HG03439 (cell line): ENCODE data around the gene KCMF1.
"Not testable (repeated sequence)": the region's sequence is repeated elsewhere in the genome, so short reads cannot be mapped to it uniquely, and the experiment has no call there.

Source experiments
- ATAC-seq: cut with Tn5 transposase; IDR thresholded peaks from one replicate; pipeline ENCODE4 v1.9.1; 2021; ENCODE audit warnings: mild to moderate bottlenecking, moderate library complexity; ENCODE audit not compliant: unreplicated experiment

Gene KCMF1

DNA sequence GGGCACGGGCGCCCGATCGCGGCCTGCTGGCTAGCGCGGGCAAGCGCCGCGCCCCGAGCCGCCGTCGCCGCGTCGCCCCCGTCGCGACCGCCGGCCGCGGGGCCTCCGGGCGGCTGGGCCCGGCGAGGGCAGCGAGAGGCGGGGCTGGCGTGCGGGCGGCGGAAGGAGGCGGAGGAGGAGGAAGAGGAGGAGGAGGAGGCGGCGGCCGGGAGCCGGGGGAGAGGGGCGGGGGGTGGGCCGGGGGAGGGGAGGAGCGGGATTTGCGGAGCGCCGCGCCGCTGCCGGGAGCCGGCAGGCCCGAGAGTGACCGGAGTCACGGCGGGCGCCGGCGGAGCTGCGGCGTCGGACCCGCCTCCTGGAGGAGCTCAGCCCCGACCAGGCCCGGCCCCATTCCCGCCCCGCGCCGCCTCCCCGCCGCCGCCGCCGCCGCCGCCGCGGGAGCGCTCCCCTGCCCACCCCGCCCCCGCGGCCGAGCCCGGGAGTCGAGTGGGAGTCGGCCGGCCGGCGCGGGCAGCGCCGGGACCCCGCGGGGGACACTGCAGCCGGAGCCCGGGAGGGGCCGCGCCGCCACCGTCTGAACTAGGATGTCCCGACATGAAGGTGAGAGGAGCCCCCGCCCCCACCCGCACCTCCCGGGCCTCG is at the start of gene KCMF1:
Gene KCMF1, plus strand, starts transcription at position 294 of the 642 bp plus-strand sequence. Its CDS starts 291 bp downstream, at position 585.
- peak; percentile 39 for ATAC-seq

DNA sequence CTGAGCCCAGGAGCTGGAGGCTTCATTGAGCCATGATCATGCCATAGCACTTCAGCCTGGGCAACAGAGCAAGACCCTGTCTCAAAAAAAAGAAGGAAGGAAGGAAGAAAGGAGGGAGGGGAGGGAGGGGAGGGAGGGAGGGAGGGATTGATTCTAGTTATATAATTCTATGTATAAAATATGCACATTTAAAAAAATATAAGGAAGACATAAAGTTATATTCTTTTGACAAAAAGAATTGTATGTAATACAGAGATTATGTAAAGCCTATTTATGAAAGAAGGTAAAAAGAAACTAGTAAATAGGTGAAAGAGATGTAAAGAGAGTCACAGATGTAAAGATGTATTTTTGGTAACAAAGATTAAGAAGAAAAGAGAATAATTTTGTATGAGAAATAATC is 48.0 kb upstream of the KCMF1 start:
- ATAC-seq = no peak

DNA sequence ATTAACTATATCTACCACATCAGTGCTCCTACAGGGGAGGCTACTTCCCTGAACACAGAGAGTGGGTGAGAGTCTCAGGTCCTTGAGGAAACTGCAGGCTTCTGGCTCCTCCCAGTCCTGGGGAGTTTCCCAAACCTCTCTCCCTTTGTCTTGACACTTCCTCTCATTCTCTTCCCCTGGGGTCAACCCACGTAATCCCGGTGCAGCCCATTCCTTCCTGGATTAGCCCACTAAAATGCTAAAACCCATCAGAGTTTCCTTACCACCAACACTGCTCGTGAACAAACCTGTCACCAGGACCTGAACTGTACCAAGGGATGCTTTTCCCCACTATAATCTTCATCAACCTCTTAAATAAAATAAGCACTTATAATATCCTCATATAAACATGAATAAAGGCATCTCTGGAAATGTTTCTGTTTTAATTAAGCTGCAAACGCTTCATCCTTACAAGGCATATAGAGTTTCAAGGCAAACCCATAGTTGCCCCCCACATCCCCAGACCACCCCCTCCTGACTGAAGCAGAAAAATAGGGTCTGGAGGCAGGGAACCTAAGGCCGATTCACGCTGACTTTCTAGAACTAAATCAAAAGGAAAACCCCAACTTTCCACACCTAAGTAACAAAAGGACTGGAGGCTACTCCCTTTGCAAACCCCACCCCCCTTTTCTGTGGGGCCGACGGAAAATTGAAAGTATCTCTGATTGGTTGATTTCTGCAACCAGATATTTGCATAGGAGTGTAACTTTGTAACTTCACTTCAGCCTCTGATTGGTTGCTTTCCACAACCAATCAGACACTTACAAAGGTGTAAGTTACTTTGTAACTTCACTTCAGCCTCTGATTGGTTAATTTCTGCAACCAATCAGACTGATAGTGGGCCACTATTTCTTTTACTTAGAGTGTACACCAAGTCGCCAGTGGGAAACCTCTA is 46.5 kb upstream of the KCMF1 start:
- ATAC-seq = no peak

DNA sequence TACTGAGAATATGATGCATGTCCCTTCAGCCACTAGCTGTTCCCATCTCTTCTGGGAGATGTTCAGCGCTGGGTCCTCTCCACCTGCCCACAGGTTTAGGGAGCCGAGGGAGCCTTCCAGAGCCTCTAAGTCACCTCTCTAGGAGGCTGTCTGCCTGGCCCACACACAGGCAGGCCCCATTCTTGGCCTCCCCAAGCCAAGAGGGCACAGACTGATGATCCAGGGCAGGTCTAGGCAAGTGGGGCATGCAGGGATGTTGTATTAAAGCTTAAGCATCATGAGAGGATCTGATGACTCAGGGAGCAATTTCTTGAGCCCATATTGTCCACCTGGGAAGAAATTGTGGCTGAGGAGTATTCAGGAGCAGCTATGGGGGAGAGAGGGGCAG is 45.6 kb upstream of the KCMF1 start:
- ATAC-seq = peak; percentile 0

DNA sequence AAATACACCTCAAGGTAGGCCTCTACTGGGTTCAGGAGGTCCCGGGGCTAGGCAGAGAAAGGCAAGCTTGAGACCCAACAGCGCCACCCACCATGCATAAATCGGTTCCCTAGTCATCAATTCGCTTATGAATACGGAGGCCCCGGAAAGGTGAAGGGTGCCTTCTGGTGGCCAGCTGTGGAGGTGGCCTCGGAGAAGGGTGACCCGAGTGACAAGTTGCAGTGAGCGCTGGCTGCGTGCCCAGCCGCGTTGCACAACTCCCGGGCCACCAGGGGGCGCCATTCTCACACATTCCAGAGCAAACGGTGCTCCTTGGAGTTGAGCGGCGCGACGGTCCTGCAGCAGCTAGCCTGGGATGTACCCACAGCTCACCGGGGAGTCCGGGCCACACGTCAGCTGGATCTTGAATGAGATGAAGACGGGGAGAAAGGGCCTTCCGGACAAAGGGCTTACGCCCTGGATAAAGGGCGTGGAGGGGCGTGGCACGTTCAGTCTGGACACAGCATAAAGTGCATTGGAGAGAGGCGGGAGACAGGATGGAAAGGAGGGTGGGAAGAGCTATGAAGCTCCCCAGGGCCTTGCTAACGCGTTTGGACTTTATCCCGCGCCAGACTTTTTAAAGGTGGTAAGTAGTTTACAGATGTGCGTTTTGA is 45.1 kb upstream of the KCMF1 start:
- ATAC-seq = peak; percentile 85

DNA sequence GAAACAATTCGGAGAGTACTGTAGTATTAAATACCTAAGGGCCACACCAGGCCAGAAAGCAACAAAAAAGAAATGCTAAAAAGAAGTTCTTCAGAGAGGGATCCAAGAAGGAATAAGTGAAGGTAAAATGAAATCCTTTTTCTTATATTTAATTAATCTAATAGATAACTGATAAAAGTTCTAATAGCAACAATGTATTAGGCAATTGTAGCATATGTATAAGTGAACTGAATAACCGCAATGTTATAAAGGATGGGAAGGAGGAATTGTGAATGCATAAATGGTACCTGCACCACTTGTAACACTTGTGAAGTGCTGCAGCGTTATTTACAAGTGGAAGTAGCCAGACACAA is 43.7 kb upstream of the KCMF1 start:
- ATAC-seq = no peak

DNA sequence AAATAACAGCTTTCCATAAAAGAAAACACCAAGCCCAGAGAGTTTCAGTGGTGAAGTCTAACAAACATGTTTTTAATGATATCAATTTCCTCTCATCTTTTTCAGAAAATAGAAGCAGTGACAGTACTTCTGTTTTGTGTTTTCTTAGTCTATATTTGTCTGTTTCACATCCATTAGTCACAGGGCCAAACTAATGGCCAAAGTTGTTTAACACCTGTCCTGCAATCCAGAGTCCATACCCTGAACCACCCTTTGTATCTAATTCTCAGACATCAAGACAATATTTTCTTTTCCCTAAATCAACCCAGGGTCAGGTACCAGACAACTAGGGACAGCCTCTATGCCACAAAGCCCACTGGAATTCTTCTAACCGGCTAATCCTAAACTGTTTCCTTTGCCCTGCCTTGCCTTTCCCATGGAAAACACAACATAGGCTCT is 39.6 kb upstream of the KCMF1 start:
- ATAC-seq = peak; percentile 43

DNA sequence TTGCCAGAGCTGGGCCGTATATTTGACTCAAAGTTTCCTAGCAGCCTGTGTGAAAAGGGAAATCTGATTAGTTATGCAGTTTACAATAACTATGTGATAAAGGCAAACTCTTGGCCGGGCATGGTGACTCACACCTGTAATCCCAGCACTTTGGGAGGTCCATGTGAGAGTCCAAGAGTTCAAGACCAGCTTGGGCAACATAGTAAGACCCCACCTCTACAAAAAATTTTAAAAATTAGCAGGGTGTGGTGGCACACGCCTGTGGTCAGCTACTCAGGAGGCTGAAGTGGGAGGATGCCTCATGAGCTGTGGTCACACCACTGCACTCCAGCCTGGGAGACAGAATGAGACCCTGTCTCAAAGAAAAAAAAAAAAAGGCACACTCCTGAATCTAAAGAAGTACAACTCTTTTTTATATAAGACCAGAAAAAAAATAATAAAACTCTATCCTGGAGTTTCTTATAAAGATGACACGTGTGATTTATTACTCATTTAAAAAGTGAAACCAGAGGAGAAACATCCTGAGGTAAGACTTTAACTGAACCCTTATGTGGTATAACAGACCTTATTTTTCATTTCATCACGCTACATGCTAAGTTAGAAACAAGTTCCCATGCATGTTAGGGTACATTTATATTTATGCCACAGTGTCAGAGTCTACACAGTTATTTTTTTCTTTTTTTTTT is 32.6 kb upstream of the KCMF1 start:
- peak; percentile 31 for ATAC-seq

DNA sequence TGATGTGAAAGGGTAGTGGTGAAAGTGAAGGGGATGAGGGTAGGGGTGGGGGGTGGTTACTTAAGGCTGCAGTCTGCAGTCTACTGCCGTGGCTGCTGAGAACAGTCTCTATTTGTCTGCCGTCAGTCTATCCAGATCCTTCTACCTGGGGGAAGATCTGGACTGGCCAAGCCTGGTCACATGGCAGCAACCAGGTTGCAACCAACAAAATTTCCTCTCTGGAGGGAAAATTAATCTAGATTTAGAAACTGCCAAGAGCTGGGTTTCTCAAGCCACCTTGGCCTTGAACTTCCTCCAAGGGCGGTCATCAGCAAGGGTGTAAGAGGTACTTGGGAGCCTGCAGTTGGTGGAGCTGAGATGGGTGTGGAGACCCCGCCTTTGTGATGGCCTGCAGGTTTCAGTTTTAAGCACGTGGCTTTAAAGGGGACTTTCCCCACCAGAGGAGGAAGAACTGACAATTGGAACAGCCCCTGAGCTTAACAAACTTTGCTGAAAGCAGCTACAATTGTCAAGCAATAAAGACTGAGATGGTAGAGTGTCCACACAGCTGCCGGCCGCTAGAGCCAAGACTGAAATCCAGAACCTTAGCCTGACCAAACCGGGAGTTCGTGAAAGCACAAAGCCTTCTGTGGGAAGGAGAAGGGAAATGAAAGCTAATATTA is 31.4 kb upstream of the KCMF1 start:
- ATAC-seq = peak; percentile 83

DNA sequence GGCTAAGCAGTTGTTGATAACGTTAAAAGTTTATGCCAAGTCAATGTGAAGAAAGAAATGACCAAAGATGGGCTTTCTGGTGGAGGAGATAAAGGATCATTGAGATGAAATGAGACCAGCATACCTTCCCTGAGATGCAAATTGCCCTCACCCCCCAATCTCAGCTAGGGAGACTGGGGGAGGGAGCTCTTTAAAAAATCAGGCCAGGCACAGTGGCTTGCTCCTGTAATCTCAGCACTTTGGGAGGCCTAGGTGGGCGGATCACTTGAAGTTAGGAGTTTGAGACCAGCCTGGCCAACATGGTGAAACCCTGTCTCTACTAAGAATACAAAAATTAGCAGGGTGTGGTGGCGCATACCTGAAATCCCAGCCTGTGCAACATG is 30.9 kb upstream of the KCMF1 start:
- ATAC-seq = no peak

DNA sequence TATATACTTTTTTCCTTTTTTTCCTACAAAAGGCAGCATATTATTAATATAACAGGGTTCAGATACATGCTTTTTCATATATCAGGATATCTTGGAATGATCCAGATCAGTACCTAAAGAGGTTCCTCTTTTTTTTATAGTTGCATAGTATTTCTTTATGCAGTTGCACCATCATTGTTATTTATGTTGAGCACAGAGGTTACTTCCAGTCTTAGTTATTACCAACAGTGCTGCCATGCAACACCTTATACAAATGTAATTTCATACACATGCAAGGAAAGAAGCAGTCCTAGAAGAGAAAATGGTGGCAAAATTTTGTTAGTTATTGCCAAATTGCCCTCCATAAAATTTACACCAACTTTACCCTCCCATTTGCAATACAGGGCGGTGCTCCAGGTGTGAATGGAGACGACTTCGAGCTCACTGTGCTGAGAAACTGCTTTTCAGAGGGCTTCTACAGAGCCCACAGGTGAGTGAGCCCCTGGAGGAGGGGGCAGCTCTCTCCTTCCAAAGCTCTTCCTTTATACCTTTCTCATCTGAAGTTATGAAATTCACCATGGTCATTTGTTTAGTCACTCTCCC is 30.0 kb upstream of the KCMF1 start:
- ATAC-seq = no peak

DNA sequence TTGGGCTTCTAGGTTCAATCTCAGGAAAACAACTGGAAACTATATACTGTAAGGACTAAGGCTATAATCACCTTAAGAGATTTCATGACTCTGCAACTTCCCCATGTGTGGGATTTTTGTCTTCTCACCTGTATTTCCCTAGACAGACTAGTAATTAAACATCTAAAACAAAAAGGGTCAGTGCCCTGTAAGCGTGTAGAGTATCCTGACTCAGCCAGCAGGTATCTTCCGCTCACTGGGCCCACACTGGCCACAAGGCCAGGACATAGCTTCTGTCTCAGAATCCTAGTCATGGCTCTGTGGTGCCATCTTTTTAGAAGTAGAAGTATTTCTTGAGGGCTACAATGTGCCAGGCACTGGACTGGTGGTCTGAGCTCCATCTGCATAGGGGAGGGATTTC is 28.8 kb upstream of the KCMF1 start:
- ATAC-seq = no peak

DNA sequence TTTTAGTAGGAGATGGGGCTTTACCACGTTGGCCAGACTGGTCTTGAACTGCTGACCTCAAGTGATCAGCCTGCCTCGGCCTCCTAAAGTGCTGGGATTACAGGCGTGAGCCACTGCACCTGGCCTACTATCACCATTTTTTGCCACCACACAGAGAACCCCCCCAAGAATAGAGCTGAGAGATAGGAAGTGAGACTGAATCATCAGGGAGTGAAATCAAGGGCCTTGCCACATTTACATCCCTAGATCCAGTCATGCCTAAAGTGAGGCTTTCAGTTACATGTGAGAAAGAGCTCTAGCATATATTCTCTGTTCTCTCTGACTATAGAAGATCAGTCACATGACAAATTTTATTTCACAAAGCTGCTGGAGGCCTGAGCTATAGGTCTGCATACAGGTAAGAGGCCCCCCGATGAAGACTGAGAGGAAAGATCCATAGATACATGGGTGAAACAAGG is 28.0 kb upstream of the KCMF1 start:
- ATAC-seq = peak; percentile 18

DNA sequence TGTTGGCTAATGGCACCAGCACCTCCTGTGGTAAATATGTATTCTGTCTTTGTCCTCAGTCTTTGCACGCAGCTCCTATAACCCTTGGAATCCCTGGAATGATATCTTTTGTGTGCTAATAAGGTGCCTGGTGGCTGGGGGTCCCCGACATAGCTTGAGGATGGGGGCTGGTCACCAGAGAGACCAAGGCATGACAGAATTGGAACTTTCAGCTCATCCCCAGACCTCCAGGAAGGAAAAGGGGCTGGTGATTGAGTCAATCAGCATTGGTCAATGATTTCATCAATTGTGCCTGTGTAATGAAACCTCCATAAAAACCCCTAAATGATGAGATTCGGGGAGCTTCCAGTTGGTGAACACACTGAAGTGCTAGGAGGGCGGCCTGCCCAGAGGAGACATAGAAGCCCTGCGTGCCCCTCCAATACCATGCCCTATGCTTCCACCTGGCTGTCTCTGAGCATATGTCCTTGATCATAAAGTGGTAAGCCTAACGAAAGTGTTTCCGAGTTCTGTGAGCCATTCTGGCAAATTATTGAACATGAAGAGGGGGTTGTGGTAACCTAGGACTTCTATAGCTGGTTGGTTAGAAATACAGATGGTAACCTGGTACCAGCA is 26.6 kb upstream of the KCMF1 start:
- no peak for ATAC-seq

DNA sequence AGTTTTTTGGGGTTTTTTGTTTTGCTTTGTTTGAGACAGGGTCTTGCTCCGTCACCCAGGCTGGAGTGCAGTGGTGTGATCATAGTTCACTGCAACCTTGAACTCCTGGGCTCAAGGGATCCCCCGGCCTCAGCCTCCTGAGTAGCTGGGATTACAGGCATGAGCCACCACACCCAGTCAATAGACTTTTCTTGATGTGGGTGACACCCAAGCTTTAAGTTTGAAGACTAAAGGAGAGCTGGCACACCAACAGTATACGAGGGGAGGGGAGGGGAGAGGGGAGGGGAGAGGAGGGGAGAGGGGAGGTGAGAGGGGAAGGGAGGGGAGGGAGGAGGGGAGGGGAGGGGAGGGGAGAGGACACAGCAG is 25.1 kb upstream of the KCMF1 start:
- ATAC-seq = not testable (repeated sequence)

DNA sequence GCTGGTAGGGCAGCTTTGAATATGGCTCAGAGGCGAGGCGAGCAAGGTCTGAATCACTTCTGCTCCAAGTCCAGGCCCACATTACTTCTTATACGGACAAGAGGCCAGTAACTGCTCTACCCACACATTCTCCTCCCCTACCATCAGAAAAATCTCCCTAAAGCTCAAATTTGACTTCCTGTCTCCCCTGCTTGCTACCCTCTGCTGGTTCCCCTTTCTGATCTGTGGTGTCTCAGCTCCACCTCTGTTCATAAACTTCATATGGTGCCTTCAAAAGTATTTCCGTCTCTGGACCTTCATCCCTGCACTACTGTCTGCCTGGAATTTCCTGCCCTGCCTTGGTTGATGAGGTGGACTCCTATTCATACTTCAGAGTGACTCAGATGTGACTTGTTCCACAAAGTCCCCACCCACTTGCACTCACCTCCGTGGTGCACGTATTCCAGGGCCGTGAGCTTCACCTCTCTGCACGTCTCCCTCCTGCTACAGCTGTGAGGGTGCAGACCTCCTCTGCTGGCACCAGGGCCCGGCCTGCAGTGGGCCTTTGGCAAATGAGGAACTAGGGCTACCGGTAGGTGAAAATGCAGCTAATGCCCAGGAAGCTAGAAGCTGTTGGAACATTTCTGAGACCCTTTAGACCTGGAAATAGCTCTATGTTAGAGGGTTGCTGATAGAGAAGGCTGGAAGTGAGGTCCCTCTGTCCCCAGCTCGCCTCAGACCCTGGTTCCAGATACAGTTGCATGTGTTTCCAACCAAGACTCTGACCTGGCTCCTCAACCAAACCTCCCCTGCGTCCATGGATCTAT is 24.6 kb upstream of the KCMF1 start:
- ATAC-seq = peak; percentile 65

DNA sequence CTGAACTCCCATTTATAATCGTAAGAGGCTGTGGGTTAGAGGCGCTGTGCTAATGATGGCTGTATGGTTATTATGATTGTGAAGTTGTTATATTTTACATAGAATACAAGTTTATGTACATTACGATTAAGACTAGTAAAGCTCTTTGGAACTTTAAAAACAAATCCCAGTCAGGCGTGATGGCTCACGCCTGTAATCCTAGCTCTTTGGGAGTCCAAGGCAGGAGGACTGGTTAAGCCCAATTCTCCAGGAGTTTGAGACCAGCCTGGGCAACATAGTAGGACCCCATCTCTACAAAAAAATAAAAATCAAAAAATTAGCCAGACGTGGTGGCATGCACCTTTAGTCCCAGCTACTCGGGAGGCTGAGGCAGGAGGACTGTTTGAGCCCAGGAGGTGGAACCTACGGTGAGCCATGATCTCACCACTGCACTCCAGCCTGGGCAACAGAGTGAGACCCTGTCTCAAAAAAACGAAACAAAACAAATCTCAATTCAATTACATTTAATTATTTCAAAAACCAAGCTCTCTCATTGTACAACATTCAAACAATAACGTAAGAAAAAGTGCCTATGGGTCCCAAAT is 23.9 kb upstream of the KCMF1 start:
- no peak for ATAC-seq

DNA sequence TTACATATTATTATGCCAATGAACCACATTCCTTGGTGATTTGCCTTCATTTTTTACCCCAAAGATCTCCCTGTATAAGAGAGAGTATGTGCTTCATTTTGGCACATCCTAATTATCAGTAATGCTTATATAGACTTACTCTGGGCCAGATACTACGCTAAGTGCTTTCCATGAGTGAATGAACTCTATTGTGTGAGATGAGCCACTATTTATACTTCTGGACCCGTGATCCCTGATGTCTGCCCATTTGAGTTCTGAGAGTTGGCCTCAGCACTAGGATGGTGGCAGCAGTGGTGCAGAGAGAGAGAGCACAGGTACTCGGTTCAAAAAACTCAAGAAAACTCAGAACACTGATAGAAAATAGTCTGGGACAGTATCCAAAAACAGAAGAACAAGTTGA is 17.4 kb upstream of the KCMF1 start:
- ATAC-seq = no peak

DNA sequence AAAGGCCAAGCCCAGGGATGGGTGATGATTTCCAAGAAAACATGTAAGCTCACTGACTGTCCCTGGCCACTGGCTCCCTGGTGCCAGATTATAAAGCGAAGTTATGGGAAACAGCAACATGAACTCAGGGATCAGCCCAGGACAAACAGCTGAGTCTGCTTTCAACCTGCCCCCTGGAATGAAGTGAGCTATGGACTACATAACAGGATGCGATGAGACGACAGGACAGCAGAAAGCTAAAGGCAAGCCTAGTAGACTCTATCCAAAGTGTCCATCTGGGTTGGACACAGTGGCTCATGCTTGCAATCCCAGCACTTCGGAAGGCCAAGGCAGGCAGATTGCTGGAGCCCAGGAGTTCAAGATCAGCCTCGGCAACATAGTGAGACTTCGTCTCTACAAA is 16.6 kb upstream of the KCMF1 start:
- no peak for ATAC-seq
